H1 (cell line): Measurements from ENCODE around the gene ZC3H12C. TPM values are rescaled to one million over a fixed set of nuclear protein-coding genes. Genes with fewer than 3 reads are reported as not detected.

Experiments
- polyA plus RNA-seq, 7 experiments: library from polyadenylated mRNA; depleted of rRNA in 3 of 7; stranded (reverse) in 5 of 7; unstranded in 2 of 7; fragments of >200 nt in 5 of 7; fragments of 200-250 nt in 2 of 7; gene quantifications; 1 replicate in 5 of 7; 2 replicates in 1 of 7; 4 replicates in 1 of 7; pipeline versions ENCODE4 v1.2.1 to v1.2.3, GENCODE V29; 2011 to 2013; ENCODE audit warnings: missing spikeins in 2 of 7, mixed read lengths in 2 of 7
- total RNA-seq: library from RNA; stranded (reverse); fragmentation: NEBNext Ultra II Directional; extraction: Animal tissue kit (Norgen Biotek cat#: 25700); gene quantifications from 2 replicates; pipeline ENCODE4 v1.2.1, GENCODE V29; 2021

ZC3H12C gene
- total and polyA plus RNA-seq, 2 of the 8 experiments (the other 6 are each of a cell fraction or from before 2014, with no cell fraction given), result 2.0 to 2.7 TPM

Other genes with a start within 250 kb of the ZC3H12C start
- gene RDX, start 203.2 kb downstream of the ZC3H12C start, total RNA-seq, result 100 and 105 TPM in 2 replicates
- 10.8 and 27.4 TPM in 2 replicates for gene RDX, start 203.2 kb downstream of the ZC3H12C start, polyA plus RNA-seq (2011; rRNA removed)